ENCODE data around the gene SSBP1.
"Not testable (repeated sequence)": the region's sequence is repeated elsewhere in the genome, so short reads cannot be mapped to it uniquely, and the experiment has no call there.

The SSBP1 gene, protein sequence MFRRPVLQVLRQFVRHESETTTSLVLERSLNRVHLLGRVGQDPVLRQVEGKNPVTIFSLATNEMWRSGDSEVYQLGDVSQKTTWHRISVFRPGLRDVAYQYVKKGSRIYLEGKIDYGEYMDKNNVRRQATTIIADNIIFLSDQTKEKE

DNA sequence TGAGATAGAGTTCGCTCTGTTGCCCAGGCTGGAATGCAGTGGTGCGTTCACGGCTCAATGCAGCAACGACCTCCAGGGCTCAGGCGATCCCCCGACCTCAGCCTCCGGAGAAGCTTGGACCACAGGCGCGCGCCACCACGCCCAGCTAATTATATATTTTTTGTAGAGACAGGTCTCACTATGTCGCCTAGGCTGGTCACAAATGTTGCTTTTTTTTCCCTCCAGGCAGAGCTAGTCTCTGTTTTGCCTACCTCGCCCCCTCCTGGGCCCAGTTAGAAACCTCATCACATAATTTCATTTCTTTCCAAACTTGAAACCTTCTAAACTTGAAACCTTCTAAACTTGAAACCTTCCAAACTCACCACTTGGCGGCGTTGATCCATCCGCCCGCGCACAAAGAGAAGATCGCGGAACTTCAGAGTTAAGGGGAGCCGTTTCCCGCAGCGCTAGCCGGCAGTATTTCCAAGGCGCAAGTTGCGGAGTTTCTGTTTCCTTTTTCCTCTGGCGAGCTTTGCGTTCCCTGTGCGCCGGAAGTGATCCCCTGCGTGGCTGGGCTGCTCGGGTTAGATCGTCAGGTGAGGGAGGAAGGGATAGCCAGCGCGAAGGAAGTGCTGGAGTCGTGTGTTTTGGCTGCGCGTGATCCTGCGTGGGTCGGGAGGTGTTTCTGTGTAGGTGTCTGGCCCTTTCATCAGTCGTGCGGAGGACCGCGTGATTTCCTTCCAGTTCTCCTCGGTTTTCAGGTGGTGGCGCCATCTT is at the start of gene SSBP1:
TSS of gene SSBP1 (plus strand) at position 523 of the 756 bp plus-strand sequence. CDS start 809 bp downstream, outside the sequence.
- DNase-seq = peak; percentile 93

DNA sequence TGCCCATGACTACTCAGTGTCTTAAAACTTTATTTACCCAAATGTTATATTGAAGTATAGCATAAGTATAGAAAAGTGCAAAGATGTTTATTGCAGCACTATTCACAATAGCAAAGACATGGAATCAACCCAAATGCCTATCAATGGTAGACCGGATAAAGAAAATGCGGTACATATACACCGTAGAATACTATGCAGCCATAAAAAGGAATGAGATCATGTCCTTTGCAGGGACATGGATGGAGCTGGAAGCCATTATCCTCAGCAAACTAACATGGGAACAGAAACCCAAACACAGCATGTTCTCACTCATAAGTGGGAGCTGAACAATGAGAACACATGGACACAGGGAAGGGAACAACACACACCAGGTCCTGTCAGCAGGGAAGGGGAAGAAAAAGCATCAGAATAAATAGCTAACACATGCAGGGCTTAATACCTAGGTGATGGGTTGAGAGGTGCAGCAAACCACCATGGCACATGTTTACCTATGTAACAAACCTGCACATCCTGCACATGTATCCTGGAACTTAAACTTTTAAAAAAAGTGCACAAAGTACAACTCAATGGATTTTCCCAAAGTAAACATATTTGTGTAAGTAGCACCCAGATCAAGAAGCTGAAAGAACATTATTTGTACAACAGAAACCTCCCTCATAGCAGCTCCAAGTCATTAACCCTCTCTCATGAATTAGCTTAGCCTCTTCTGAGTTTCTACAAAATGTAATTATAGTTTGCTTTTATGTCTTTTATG is 48.9 kb upstream of the SSBP1 start:
- not testable (repeated sequence) for DNase-seq

GRCh38 chr7:141691540-141691939 is 46.6 kb upstream of the SSBP1 start:
- no peak for DNase-seq

DNA sequence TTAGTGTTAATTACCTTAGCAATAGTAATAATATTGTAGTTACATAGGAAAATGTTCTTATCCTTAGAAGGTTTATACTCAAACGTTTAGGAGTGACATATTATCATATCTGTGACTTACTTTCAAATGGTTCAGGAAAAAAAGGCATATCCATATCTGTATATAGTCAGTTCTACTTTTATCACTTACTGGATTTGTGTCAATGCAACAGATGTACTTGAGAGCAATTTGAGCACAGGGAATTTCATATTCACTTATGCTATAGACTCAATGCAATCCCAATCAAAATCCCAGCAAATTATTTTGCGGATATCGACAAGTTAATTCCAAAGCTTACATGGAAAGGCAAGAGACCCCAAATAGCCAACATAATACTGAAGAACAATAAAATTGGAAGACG is 46.2 kb upstream of the SSBP1 start:
- no peak for DNase-seq

GRCh38 chr7:141693082-141693481 is 45.1 kb upstream of the SSBP1 start:
- no peak for DNase-seq

GRCh38 chr7:141695803-141696289 is 42.3 kb upstream of the SSBP1 start:
- DNase-seq = no peak

- DNase-seq = no peak
Observed at GRCh38 chr7:141696348-141696747, 41.8 kb upstream of the SSBP1 start.

DNA sequence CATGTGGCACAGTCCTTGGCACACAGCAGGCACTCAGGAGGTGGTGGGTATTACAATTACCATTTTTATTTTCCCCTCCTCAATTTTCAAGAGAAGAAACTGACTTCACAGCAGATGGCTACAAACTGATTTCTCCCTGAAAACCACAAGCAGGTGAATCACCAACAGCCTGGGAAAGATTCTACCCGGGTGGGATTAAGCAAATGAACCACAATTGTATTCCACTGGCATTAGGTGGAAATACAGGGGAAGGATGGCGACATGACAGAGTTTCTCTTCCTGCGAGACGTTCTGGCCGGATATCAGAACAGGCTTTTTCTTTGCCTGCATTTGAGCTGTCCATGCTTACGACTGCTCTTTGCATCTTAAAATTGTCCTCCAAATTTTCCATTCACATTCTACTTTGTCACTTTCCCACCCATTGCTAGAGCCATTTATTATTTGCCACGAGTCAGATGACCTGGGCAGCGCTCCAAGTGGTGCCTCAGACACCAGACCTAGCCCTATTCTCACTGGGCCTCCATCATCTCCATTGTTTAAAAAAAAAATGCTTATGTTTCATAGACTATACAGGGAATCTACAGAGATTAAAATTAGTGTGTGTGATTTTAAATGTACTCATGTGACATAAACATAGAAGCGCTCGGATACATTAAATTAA is 40.8 kb upstream of the SSBP1 start:
- DNase-seq = no peak

DNA sequence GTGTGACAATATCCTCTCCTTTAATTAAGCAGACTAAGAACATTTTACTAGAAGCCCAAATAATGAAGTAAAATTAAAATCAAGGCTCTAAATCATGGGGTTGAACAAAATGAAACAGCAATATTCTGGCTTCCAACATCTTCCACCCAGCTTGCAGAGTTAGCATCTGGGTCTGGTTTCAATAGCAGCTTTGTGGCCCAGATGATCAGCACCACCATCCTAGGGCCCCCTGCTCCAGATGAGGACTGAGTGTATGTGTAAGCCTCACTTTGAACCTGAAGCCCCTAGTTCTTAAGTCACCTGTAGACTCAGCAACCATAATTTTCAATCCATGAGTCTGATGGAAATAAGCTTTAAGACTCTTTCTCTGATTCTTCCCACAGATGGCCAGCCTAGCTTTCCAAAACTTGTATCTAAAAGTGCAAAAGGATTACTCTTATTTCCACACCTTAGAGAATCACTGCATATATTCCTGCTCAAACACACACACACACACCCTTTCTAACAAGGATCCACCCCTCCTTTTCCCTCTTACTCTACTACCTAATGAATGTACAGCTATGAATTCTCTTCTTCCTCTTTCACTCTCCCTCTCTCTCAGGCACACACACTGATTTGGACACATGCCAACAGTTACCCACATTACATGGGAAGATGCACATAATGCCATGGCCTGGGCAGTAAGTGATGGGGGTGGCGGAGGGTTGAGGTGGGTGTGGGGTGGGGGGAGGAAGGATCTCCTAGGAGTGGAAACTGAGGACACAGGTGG is 39.7 kb upstream of the SSBP1 start:
- DNase-seq = no peak

DNA sequence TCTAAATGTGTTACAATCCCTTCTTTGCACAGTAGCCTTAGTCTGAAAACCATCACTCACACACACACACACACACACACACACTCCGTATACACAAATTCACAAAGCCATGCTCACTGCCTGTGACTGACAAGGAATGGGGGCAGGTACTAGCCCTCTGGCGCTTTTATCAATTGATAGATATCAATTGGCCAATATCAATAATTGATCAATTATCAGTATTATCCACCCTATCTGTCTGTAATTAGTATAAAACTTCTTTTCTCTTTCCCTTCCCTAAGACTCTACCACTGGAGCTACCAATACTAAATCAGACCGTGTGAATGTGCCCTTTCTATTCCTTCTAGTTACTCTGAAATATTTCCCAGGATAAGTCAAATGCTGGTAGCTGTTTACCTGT is 38.3 kb upstream of the SSBP1 start:
- DNase-seq = no peak

GRCh38 chr7:141700296-141700847 is 37.8 kb upstream of the SSBP1 start:
- DNase-seq = no peak

GRCh38 chr7:141700848-141701371 is 37.2 kb upstream of the SSBP1 start:
- no peak for DNase-seq

DNA sequence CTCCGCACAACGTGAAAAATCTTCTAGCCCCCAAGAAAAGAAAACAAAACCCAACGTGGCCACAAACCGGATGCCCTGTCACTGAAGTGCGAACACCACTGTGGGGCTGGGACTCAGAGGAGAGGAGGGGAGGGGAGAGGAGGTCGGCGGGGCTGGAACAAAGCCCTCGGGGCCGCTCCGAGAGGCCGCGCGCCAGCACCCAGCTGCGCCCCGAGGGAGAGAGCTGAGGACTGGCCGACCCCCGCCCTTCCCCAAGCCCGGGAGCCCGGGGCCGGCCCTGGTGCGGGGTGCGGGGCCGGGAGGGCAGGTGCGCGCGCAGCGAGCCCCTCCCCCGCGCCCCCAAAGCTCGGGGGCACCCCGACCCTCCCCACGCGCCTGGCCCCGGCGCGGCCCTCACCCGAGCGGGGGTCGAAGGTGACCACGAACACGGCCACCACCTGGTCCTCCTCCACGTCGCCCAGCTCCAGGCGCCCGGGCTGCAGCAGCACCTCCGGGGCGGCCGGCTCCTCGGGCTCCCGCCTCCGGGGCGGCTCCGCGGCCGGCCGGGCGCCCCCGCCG is 36.6 kb upstream of the SSBP1 start:
- DNase-seq = peak; percentile 44

- peak; percentile 55 for DNase-seq
Observed at GRCh38 chr7:141702047-141702567, 36.1 kb upstream of the SSBP1 start, which contains the start of gene DENND11. DENND11 (minus strand) TSS chr7:141702166; CDS start chr7:141702153, 13 bp downstream.

GRCh38 chr7:141702892-141703291 is 35.3 kb upstream of the SSBP1 start:
- no peak for DNase-seq

GRCh38 chr7:141704112-141704511 is 34.0 kb upstream of the SSBP1 start:
- no peak for DNase-seq

GRCh38 chr7:141704741-141705140 is 33.4 kb upstream of the SSBP1 start:
- no peak for DNase-seq

DNA sequence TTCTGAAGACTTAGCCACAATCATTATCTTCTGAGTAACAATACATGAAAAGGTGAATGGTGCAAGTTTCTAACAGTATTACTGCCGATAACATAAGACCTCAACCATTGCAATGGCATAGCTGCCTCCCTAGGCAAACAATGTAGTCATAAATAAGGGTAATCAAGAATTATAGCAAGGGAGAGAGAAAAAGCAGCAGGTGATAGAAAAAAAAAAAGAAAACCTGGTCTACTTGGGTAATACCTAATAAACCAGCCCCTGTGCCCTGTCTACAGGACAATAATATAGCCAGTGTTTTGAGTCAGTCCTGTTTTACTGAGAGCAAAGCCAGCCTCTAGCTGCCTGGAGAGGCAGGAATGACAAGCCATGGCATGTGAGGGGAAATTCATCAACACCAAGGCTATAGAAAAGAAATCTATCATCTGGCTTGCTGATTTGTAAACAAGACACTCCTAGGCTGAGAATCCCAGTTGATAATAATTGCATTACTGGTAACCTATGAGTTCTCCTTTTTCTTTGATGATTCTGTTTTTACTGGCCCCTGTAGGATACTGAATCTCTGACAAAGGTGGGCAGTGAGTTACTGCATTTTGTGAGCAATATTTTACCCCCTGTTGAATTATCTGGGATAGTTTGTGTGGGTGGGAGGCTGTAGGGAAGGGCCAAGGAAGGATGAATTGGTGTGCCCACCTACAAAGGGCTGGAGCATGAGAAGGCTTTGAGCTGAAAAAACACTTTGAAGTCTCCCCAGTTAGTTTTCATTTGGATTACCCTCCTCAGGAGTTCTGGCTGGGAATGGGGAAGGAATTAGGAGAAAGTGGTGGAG is 31.7 kb upstream of the SSBP1 start:
- DNase-seq = peak; percentile 54

DNA sequence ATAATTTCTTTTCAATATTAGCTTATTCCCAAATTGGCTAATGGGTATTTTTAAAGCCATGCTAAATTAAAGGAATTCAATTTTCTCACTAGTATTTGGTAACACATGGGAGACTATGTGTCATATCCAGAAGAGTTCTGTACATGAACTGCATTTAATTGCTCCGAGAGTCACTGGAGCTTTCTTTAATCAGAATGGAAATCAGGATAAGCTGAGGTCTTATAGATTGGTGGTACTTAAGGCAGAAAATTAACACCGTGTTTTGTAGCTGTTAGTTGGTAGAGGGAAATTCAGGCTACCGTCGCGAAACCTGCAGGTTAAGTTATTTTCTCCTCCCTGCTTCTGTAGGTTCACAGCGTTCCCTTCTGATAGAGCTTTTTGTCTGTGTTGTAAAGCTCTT is 29.8 kb upstream of the SSBP1 start, which contains the start of gene WEE2:
TSS of gene WEE2 (plus strand) at position 3 of the 400 bp plus-strand sequence. CDS start 406 bp downstream, outside the sequence.
- no peak for DNase-seq

- DNase-seq = no peak
Observed at GRCh38 chr7:141709318-141709717, 28.8 kb upstream of the SSBP1 start.

Measured in NCI-H1105 (cell line).